Vagina (tissue), 2 donors: ENCODE data around the gene FAM114A2. TPM values are rescaled to one million over a fixed set of nuclear protein-coding genes. Genes with fewer than 3 reads are reported as not detected.

Experiments used
- DNase-seq, 2 donors: peaks; one replicate each; pipeline ENCODE4 v3.0.0-alpha.2; 2017; ENCODE audit errors: extremely low spot score in 2 of 2
- H3K27ac ChIP-seq: fragments of 200-600 bp; sonication (generic); one replicate; pipeline ENCODE4 v1.5.1; 2019
- H3K27me3 ChIP-seq: fragments of 200-600 bp; sonication (generic); one replicate; pipeline ENCODE4 v1.5.1; 2019
- H3K36me3 ChIP-seq, 2 donors: fragments of 200-600 bp; sonication (generic); one replicate each; pipeline ENCODE4 v1.5.1; 2017 to 2019
- H3K4me1 ChIP-seq: fragments of 200-600 bp; sonication (generic); one replicate; pipeline ENCODE4 v1.5.1; 2019
- H3K4me3 ChIP-seq, 2 donors: fragments of 200-600 bp; sonication (generic); 1 replicate in 1 of 2; 2 replicates in 1 of 2; pipeline ENCODE4 v1.5.1; 2016 to 2019
- H3K9me3 ChIP-seq: fragments of 200-600 bp; sonication (generic); one replicate; pipeline ENCODE4 v1.5.1; 2019
- POLR2A ChIP-seq, 2 donors: fragments of 450-650 bp; IDR thresholded peaks; one replicate each; pipeline ENCODE4 v1.6.1; 2017; ENCODE audit warnings: antibody characterized with exemption in 2 of 2, mild to moderate bottlenecking in 2 of 2, moderate library complexity in 2 of 2
- POLR2AphosphoS5 ChIP-seq, 2 donors: sonication (generic); formaldehyde crosslinking; IDR thresholded peaks; one replicate each; pipeline ENCODE4 v1.9.0; 2017; ENCODE audit warnings: antibody characterized with exemption in 2 of 2, mild to moderate bottlenecking in 2 of 2, low read depth in 1 of 2; ENCODE audit not compliant: insufficient read depth in 1 of 2
- intact Hi-C: fragments of 100-400 bp; cut with DNase I; formaldehyde crosslinking; loops from one replicate; pipeline ENCODE4 v1.15.1; 2023
- total RNA-seq: library from RNA; depleted of rRNA; stranded (reverse); fragments of >200 nt; gene quantifications from one replicate; pipeline ENCODE4 v1.2.3, GENCODE V29; 2016
- TF ChIP-seq, protein P1 (sequence below), 3 experiments: fragments of 450-650 bp in 2 of 3; fragments of 200-600 bp in 1 of 3; sonication (generic) in 1 of 3; IDR thresholded peaks; one replicate each; pipeline ENCODE4 v1.5.1; 2017 to 2019; ENCODE audit warnings: antibody characterized with exemption in 3 of 3, mild to moderate bottlenecking in 2 of 3, moderate library complexity in 2 of 3

Gene FAM114A2
- total RNA-seq, 1 donor from 2014 or later: 20.4 TPM

DNA sequence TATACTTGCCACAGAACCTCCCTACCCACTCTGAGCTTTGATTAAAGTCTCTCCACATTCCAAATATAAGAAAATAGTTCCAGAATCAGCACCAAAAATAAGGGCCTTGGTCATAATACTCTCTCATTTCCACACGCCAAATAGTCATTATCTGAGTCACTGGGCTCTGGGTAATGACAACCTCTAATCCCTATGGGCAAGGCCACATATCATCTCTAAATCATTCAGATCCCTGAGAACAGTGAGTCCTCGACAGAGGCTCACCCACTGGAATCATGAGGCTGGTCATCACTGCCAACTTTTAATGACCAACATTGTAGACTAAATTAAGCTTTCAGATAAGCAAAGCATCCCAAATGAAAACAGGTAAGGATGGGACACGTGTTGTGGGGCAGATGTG is 28.1 kb downstream of the FAM114A2 start:
- H3K36me3 ChIP-seq: peaks cover 0 to 19% of the 10 kb centered on the region in 2 donors
- intact Hi-C loops: no loop called here

DNA sequence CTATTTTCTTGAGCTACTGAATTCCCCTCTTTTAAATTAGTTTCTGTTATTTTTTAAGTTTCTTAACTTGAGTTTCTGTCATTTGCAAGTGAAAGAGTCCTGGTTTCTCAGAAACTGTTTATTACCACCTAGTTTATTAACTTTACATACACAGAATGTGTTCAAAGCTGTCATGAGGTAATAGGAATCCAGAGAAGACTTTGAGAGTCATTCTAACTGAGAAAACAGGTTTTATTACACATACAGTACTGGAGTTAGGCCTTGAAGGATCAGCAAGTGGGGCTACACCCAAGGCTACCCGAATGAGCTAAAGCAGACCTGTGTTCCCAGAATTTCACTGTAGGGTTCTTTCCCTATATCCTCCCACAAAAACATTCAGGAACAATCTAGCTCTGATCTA is 33.1 kb downstream of the FAM114A2 start:
- no peaks in the 10 kb centered on the region for H3K4me1 ChIP-seq
- no peaks in the 10 kb centered on the region for H3K9me3 ChIP-seq
- DNase-seq: no peak
- no peak overlapping the region for H3K4me3 ChIP-seq
- no peak for TF ChIP-seq POLR2A (IDR thresholded peaks at IDR 0.05)
- TF ChIP-seq, protein P1, sequence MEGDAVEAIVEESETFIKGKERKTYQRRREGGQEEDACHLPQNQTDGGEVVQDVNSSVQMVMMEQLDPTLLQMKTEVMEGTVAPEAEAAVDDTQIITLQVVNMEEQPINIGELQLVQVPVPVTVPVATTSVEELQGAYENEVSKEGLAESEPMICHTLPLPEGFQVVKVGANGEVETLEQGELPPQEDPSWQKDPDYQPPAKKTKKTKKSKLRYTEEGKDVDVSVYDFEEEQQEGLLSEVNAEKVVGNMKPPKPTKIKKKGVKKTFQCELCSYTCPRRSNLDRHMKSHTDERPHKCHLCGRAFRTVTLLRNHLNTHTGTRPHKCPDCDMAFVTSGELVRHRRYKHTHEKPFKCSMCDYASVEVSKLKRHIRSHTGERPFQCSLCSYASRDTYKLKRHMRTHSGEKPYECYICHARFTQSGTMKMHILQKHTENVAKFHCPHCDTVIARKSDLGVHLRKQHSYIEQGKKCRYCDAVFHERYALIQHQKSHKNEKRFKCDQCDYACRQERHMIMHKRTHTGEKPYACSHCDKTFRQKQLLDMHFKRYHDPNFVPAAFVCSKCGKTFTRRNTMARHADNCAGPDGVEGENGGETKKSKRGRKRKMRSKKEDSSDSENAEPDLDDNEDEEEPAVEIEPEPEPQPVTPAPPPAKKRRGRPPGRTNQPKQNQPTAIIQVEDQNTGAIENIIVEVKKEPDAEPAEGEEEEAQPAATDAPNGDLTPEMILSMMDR (IDR thresholded peaks at IDR 0.05): no peak
- H3K27ac ChIP-seq: no peak overlapping the region
- H3K27me3 ChIP-seq: no peaks in the 10 kb centered on the region
- peaks cover 0 to 10% of the 10 kb centered on the region in 2 donors for H3K36me3 ChIP-seq
- intact Hi-C loops: no loop called here

More for the DNA sequence above, 28.1 kb downstream of the FAM114A2 start:
- no peaks in the 10 kb centered on the region for H3K4me1 ChIP-seq
- no peak overlapping the region for H3K4me3 ChIP-seq
- H3K9me3 ChIP-seq: no peaks in the 10 kb centered on the region
- peak in 1 of 2 donors; percentile 12 for TF ChIP-seq POLR2AphosphoS5 (IDR thresholded peaks at IDR 0.05; ENCODE audit: insufficient read depth in 1 of 2, low read depth in 1 of 2)
- TF ChIP-seq, protein P1 (IDR thresholded peaks at IDR 0.05): no peak
- no peak for DNase-seq
- no peaks in the 10 kb centered on the region for H3K27me3 ChIP-seq
- no peak overlapping the region for H3K27ac ChIP-seq

DNA sequence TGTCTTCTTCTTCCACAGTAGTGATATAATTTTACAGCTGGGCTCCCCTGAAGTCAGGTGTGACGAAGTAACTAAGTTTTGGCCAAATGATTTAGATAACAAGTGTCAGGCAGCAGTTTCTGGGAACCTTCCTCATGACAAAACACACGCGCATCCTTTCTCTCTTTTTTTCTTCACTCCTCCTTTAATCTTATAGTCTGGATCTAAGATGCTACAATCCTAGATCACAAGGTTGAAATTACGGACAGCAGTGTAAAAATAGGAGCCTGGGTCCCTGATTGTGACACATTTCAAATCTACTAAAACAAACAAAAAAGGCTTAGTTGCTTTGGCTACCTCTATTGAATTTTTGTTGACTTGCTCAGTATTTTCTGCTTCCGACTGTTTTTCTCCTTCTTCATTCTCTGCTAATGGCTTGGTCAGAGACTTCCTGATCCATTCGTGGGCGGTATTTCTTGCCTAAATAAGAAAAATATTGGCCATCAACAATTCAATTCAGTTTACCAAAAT is 36.1 kb downstream of the FAM114A2 start:
- no peak overlapping the region for H3K4me3 ChIP-seq
- H3K27me3 ChIP-seq: no peaks in the 10 kb centered on the region
- TF ChIP-seq POLR2AphosphoS5 (IDR thresholded peaks at IDR 0.05; ENCODE audit: insufficient read depth in 1 of 2, low read depth in 1 of 2) (no peak), POLR2A (IDR thresholded peaks at IDR 0.05) (no peak)
- TF ChIP-seq, protein P1 (IDR thresholded peaks at IDR 0.05): no peak
- no peak for DNase-seq
- H3K9me3 ChIP-seq: no peaks in the 10 kb centered on the region
- H3K36me3 ChIP-seq: peaks cover 0 to 6% of the 10 kb centered on the region in 2 donors
- H3K27ac ChIP-seq: peak overlapping the region; percentile 13
- intact Hi-C loops: no loop called here
- no peaks in the 10 kb centered on the region for H3K4me1 ChIP-seq

DNA sequence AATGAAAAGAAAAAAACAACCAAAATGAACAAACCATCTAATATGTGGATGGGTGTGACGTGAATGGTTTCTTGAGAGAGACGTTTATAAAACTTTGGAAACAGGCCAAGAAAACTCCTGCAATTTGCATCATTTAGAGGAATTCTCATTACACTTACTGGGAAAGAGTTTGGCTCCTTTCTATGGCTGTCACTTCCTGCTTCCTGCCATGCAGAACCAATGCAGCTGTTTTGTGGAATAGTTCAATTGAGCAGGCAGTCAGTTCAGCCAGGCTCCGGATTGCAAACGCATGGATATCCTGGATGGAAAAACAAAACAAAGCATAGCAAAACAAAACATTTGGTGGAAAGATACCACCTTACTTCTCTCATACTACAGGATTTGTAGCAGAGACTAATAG is 36.6 kb downstream of the FAM114A2 start:
- H3K27ac ChIP-seq: peak overlapping the region; percentile 13
- H3K36me3 ChIP-seq: peaks cover 0 to 11% of the 10 kb centered on the region in 2 donors
- TF ChIP-seq, protein P1 (IDR thresholded peaks at IDR 0.05): no peak
- TF ChIP-seq POLR2AphosphoS5 (IDR thresholded peaks at IDR 0.05; ENCODE audit: insufficient read depth in 1 of 2, low read depth in 1 of 2) (peak; percentile 16 to 36), POLR2A (IDR thresholded peaks at IDR 0.05) (no peak)
- H3K4me1 ChIP-seq: no peaks in the 10 kb centered on the region
- no peak overlapping the region for H3K4me3 ChIP-seq
- no peaks in the 10 kb centered on the region for H3K9me3 ChIP-seq
- intact Hi-C loops: no loop called here
- no peaks in the 10 kb centered on the region for H3K27me3 ChIP-seq
- DNase-seq: no peak

DNA sequence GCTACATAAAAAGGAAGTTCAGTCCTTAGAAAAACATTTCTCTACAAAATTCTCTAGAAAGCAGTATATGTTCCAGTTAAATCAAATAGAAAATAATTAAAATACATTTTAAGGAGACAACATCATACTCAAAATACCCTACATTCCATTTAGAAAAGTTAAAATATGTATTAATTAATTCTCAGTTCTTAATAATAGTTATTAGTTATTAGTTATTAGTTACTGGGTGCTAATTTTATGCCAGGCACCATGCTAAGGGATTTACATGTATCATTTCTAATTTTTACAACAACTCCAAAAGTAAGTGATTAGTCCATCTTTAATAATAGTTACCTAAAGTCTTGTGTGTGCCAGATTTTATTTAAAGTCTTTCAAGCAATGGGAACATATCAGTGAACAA is 38.0 kb downstream of the FAM114A2 start:
- intact Hi-C loops: no loop called here
- no peak for TF ChIP-seq POLR2A (IDR thresholded peaks at IDR 0.05)
- no peak for TF ChIP-seq POLR2AphosphoS5 (IDR thresholded peaks at IDR 0.05; ENCODE audit: insufficient read depth in 1 of 2, low read depth in 1 of 2)
- TF ChIP-seq, protein P1 (IDR thresholded peaks at IDR 0.05): no peak
- H3K4me1 ChIP-seq: no peaks in the 10 kb centered on the region
- H3K9me3 ChIP-seq: no peaks in the 10 kb centered on the region
- H3K27ac ChIP-seq: no peak overlapping the region
- no peak for DNase-seq
- peaks cover 0 to 11% of the 10 kb centered on the region in 2 donors for H3K36me3 ChIP-seq
- H3K4me3 ChIP-seq: no peak overlapping the region
- H3K27me3 ChIP-seq: no peaks in the 10 kb centered on the region
